GM19025 (cell line): ENCODE data around the gene CXCR4.
A peak's percentile ranks its signal among the peaks of the same experiment; 100 is the strongest.

Experiments used
- ATAC-seq: cut with Tn5 transposase; IDR thresholded peaks from one replicate; pipeline ENCODE4 v1.9.1; 2021; ENCODE audit warnings: mild to moderate bottlenecking, low read depth, moderate library complexity; ENCODE audit not compliant: unreplicated experiment

CXCR4 gene

GRCh38 chr2:136131961-136132824 is 14.2 kb upstream of the CXCR4 start:
- ATAC-seq: peak; percentile 68

GRCh38 chr2:136131484-136131960 is 13.6 kb upstream of the CXCR4 start:
- ATAC-seq: no peak

GRCh38 chr2:136130511-136130910 is 12.6 kb upstream of the CXCR4 start:
- ATAC-seq: no peak

- no peak for ATAC-seq
These were observed 12.1 kb upstream of the CXCR4 start for GRCh38 chr2:136130045-136130444.

- ATAC-seq: no peak
These were observed 11.7 kb upstream of the CXCR4 start for GRCh38 chr2:136129601-136130000.

- no peak for ATAC-seq
These were observed 11.0 kb upstream of the CXCR4 start for GRCh38 chr2:136128905-136129304.

GRCh38 chr2:136128366-136128765 is 10.4 kb upstream of the CXCR4 start:
- ATAC-seq: no peak

GRCh38 chr2:136127356-136127755 is 9.4 kb upstream of the CXCR4 start:
- no peak for ATAC-seq

GRCh38 chr2:136126421-136126926 is 8.5 kb upstream of the CXCR4 start:
- no peak for ATAC-seq

GRCh38 chr2:136126021-136126420 is 8.1 kb upstream of the CXCR4 start:
- ATAC-seq: no peak

- no peak for ATAC-seq
These were observed 7.3 kb upstream of the CXCR4 start for GRCh38 chr2:136125236-136125635.

GRCh38 chr2:136124805-136125204 is 6.9 kb upstream of the CXCR4 start:
- ATAC-seq: no peak

- no peak for ATAC-seq
These were observed 4.7 kb upstream of the CXCR4 start for GRCh38 chr2:136122661-136123060.

GRCh38 chr2:136121204-136121910 is 3.4 kb upstream of the CXCR4 start:
- ATAC-seq: no peak

- no peak for ATAC-seq
These were observed 2.0 kb upstream of the CXCR4 start for GRCh38 chr2:136119717-136120675.

GRCh38 chr2:136118819-136119716 is 1.1 kb upstream of the CXCR4 start:
- ATAC-seq: no peak

GRCh38 chr2:136117391-136117841 is 533 bp downstream of the CXCR4 start:
- ATAC-seq: peak; percentile 16

- peak; percentile 68 for ATAC-seq
These were observed 1.0 kb downstream of the CXCR4 start for GRCh38 chr2:136116813-136117390.
